NCI-H345 treated with DMSO at 0.1 percent for 48 hours (cell line): ENCODE data around the gene FBXW7.
A peak's percentile ranks its signal among the peaks of the same experiment; 100 is the strongest.

ENCODE experiments used
- DNase-seq: peaks from one replicate; lab custom pipeline; 2025; ENCODE audit not compliant: unreplicated experiment; lab: John Stamatoyannopoulos, UW

Gene FBXW7

GRCh38 chr4:152434011-152434410 lies 101.9 kb downstream of the FBXW7 start:
- DNase-seq: no peak

GRCh38 chr4:152431784-152432183 lies 104.1 kb downstream of the FBXW7 start:
- DNase-seq: no peak

- DNase-seq: no peak
These were observed 104.6 kb downstream of the FBXW7 start for GRCh38 chr4:152431291-152431690.

GRCh38 chr4:152430507-152430906 lies 105.4 kb downstream of the FBXW7 start:
- no peak for DNase-seq

- no peak for DNase-seq
These were observed 107.9 kb downstream of the FBXW7 start for GRCh38 chr4:152427981-152428380.

GRCh38 chr4:152424977-152425376 lies 110.9 kb downstream of the FBXW7 start:
- no peak for DNase-seq

GRCh38 chr4:152424396-152424795 lies 111.5 kb downstream of the FBXW7 start:
- no peak for DNase-seq

- no peak for DNase-seq
These were observed 113.0 kb downstream of the FBXW7 start for GRCh38 chr4:152422817-152423320.

GRCh38 chr4:152421576-152421975 lies 114.3 kb downstream of the FBXW7 start:
- no peak for DNase-seq

GRCh38 chr4:152419809-152420208 lies 116.1 kb downstream of the FBXW7 start:
- DNase-seq: no peak

GRCh38 chr4:152417673-152418072 lies 118.2 kb downstream of the FBXW7 start:
- no peak for DNase-seq

- DNase-seq: no peak
These were observed 119.9 kb downstream of the FBXW7 start for GRCh38 chr4:152415980-152416379.

- no peak for DNase-seq
These were observed 127.2 kb downstream of the FBXW7 start for GRCh38 chr4:152408514-152409327.

- DNase-seq: no peak
These were observed 134.5 kb downstream of the FBXW7 start for GRCh38 chr4:152401424-152401823.

GRCh38 chr4:152399246-152399645 lies 136.6 kb downstream of the FBXW7 start:
- no peak for DNase-seq

- DNase-seq: no peak
These were observed 137.8 kb downstream of the FBXW7 start for GRCh38 chr4:152398060-152398459.

- no peak for DNase-seq
These were observed 141.1 kb downstream of the FBXW7 start for GRCh38 chr4:152394791-152395190.

GRCh38 chr4:152392079-152392478 lies 143.8 kb downstream of the FBXW7 start:
- DNase-seq: no peak

GRCh38 chr4:152390216-152390615 lies 145.7 kb downstream of the FBXW7 start:
- DNase-seq: no peak

- DNase-seq: no peak
These were observed 146.5 kb downstream of the FBXW7 start for GRCh38 chr4:152389359-152389758.

- DNase-seq: peak; percentile 7
These were observed 150.3 kb downstream of the FBXW7 start for GRCh38 chr4:152385551-152385950.

GRCh38 chr4:152382057-152382785 lies 153.7 kb downstream of the FBXW7 start:
- no peak for DNase-seq
